Stimulated activated CD8-positive, alpha-beta memory T cell treated with anti-CD3 and anti-CD28 coated beads, Interleukin-7, amount 100 ng/mL, for 48 hours (primary cell): Measurements from ENCODE around the gene DLG1.

Experiments used
- DNase-seq, 2 donors: peaks; one replicate each; pipeline ENCODE4 v3.0.0-alpha.2; 2020; ENCODE audit warnings: low read depth in 1 of 2; ENCODE audit errors: extremely low read depth in 1 of 2

DLG1 gene

GRCh38 chr3:197253238-197253947 is 45.0 kb downstream of the DLG1 start:
- no peak for DNase-seq

DNA sequence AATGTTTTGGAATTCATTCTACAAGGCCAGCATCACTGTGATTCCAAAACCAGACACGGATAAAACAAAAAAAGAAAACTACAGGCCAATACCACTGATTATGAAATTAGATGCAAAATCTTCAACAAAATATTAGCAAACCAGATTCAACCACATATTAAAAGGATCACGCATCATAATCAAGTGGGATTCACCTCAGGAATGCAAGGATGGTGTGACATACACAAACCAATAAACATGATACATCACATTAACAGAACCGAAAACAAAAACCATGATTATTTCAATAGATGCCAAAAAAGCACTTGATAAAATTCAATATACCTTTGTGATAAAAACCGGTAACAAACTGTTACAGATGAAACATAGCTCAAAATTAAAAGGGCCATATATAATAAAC is 48.9 kb downstream of the DLG1 start:
- no peak for DNase-seq

DNA sequence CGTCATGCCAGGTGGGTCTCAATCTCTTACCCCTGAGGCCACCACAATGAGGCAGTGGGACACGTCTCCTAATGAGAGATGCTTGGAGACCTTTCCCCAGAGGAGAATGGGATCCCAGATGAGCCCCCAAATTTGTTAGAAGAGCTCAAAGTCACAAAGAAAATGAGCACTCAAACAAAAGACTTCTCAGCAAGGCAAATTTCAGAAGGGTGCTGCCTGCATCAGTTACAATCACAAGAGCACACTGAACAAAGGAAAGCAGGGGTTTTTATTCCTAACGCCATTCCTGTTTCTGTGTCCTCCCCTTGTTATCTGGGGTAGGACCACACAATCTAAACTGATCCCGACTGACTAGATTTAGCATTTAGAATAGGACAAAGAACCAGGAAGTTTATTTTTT is 50.1 kb downstream of the DLG1 start:
- DNase-seq: no peak

DNA sequence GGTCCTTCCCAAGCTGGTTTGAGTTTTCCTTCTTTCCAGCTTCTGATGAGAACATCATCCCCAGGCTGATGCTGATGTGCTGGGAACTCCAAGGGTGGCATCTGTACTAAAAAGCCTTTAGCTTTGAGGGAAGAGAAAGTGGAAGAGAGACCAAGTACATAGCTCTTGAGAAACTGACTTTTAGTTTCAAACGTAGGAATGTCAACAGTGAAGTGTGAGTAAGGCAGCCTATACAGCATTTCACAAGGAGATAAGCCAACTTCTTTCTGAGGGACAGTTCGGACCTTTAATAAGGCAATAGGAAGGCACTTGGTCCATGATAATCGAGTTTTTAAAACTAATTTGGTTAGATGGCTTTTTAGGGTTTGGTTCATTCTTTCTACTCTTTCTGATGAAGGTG is 53.7 kb downstream of the DLG1 start:
- no peak for DNase-seq

DNA sequence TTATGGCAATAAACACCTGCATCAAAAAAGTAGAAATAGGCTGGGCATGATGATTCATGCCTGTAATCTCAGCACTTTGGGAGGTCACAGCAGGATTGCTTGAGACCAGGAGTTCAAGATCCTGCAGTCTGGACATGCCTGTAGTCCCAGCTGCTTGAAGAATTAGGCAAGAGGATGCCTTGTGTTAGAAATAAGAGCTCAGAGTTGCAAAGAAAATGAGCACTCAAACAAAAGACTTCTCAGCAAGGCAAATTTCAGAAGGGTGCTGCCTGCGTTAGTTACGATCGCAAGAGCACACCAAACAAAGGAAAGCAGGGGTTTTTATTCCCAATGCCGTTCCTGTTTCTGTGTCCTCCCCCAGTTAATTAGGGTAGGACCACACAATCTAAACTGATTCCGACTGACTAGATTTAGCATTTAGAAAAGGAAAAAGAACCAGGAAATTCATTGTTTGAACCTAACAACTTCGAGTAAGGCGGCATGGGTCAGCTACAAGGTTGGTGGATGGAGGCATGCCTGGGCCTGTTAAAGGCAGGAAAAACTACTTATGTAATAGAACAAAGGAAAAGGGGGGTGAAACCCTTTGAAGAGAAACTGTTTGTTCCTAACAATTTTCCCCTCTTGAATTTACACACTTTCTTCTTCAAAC is 55.5 kb downstream of the DLG1 start:
- no peak for DNase-seq

DNA sequence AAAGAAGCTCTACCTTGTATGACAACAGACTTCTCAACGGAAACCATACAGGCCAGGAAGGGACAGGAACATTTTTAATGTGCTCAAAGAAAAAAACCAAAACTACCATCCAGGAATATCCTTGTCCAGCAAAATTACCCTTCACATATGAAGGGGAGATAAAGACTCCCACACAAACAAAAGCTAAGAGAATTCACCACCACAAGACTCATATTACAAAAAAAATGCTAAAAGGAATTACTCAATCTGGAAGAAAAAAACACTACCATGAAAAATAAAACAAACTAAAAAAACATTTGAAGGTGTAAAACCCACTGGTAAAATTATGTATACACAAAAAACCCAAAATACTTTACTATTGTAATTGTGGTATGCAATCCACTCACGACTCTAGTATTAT is 57.2 kb downstream of the DLG1 start:
- no peak for DNase-seq

GRCh38 chr3:197239857-197240256 is 58.6 kb downstream of the DLG1 start:
- no peak for DNase-seq

- no peak for DNase-seq
These were observed 59.6 kb downstream of the DLG1 start for GRCh38 chr3:197238842-197239241.

- DNase-seq: no peak
These were observed 60.5 kb downstream of the DLG1 start for GRCh38 chr3:197237897-197238296.

DNA sequence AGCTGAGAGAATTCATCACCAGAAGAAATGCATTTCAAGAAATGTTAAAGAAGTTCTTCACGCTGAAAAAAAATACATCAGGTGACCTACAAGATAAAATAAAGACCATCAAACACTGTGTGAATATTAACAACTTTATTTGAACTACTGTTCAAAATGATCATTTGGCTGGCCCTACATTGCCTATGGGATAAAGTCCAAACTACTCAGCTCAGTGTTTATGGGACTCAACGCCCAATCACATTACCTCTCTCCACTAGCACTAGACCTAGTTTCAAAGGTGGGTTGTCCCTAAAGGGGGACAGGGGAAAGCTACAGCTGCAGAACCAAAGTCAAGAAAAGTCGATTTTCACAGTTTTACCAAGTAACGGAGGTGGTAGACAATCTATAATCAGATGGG is 62.0 kb downstream of the DLG1 start:
- no peak for DNase-seq

DNA sequence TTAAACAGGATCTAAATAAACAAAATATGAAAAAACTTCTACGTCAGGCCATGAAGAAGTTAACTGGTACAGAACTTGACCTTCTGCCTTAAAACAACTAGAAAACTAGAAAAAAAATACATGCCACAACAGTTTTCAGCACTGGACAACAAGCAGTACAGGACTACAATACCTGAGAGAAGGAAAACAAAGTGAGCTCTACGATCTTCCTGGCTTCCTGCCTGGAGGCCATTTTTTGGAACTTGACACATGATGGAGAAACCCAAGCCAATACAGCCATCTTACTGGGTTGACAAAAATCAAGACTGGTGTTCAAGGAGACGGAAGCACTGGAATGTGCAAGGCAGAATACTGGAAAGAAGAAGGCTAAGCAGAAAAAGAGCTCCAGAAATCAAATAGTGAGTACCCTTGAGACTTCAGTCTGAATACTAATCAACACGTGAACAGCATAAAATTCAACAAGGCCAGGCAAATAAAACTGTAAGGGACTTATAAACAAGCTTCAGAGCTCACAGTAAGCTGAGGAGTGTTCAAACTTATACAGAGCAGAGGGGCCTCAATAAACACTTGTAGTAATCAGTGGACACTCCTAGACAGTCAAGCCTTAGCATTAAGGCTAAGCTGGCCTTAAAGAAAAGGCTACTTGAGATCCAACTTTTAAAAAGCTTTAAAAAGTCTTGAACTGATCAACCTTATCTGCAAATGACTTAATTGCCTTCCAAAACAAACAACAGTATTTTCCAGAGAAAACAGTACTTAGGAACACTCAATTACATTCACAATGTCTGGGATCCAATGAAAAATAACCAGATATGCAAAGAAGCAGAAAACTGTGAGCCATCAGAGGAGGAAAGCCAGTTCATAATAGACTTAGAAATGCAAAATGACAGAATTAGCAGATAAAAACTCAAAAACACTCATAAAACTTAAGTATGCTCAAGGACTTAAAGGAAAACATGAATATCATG is 63.2 kb downstream of the DLG1 start:
- DNase-seq: no peak

DNA sequence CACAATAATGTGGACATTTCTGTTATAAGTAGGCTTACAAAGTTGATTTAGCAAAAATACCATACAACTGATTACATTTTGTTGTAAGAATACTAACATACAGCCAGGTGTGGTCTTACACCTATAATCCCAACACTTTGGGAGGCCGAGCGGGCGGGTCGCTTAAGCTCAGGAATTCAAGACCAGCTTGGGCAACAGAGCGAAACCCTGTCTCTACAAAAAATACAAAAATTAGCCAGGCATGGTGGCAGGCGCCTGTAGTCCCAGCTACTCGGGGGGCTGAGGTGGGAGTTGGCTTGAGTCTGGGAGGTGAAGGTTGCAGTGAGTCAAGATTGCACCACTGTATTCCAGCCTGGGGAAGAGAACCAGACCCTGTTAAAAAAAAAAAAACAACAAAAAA is 67.1 kb downstream of the DLG1 start:
- DNase-seq: no peak

GRCh38 chr3:197229836-197230235 is 68.6 kb downstream of the DLG1 start:
- DNase-seq: no peak

GRCh38 chr3:197229178-197229577 is 69.2 kb downstream of the DLG1 start:
- no peak for DNase-seq

- no peak for DNase-seq
These were observed 70.4 kb downstream of the DLG1 start for GRCh38 chr3:197227780-197228574.

- DNase-seq: no peak
These were observed 72.2 kb downstream of the DLG1 start for GRCh38 chr3:197226179-197226578.

DNA sequence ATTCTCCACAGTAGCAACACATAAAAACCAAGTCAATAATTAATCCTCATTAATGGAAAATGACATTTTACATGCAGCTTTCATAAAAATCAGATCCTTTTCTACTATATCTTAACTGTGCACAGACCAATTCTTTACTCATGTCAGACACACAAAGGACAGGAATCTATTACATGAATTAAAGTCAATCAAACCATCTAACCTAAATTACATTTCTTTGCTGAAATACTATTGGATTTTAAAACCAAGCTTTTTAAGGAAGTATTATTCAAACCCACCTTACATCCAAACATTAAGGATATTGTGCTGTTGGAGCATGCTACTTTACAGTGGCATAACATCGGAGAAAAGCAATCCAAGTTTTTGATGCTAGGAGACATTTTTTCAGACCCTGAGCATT is 72.8 kb downstream of the DLG1 start:
- no peak for DNase-seq

DNA sequence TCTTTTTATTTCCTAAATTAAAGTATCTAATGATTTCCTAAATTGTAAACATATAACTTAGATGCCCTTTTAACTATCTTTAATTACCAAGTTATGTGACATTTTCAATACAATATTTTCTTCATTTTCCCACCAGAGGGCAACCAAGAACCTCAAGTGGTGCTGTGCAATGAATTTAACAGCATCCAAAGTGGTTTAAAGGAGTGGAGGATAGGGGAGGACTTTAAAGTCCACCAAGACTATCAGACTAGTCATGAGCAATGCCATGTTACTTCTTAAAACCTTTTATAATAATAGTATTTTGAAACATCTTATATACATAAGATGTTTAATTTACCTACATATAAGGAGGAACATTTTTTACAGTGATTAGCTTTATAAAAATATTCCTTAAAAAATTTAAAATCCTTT is 74.4 kb downstream of the DLG1 start:
- no peak for DNase-seq

- no peak for DNase-seq
These were observed 75.5 kb downstream of the DLG1 start for GRCh38 chr3:197222937-197223370.

GRCh38 chr3:197219619-197220018 is 78.8 kb downstream of the DLG1 start:
- DNase-seq: no peak

GRCh38 chr3:197218210-197218609 is 80.2 kb downstream of the DLG1 start:
- DNase-seq: no peak
